ENCODE results near the gene RGS3.

- TF ChIP-seq ZFP3 (CRISPR knock-in tag; IDR thresholded peaks at IDR 0.05) = no peak
- no peak for TF ChIP-seq ARNTL (CRISPR knock-in tag; IDR thresholded peaks at IDR 0.05; ENCODE audit: borderline replicate concordance, low read depth)
- no peak for TF ChIP-seq ZNF8 (CRISPR knock-in tag; IDR thresholded peaks at IDR 0.05)
- TF ChIP-seq POU6F1 (CRISPR knock-in tag; IDR thresholded peaks at IDR 0.05; ENCODE audit: borderline replicate concordance, low read depth) = no peak
- no peak for TF ChIP-seq ZFP30 (CRISPR knock-in tag; IDR thresholded peaks at IDR 0.05)
- no peak for TF ChIP-seq ZC3H10 (CRISPR knock-in tag; IDR thresholded peaks at IDR 0.05)
- no peak for TF ChIP-seq TSHZ2 (CRISPR knock-in tag; IDR thresholded peaks at IDR 0.05)
- TF ChIP-seq ZNF565 (CRISPR knock-in tag; conservative IDR thresholded peaks at IDR 0.05; ENCODE audit: low read depth) = no peak
- TF ChIP-seq RARB (CRISPR knock-in tag; IDR thresholded peaks at IDR 0.05) = no peak
Observed at GRCh38 chr9:113578279-113578865, 114.8 kb downstream of the RGS3 start.
